Upper lobe of right lung (tissue), 1 donor: Measurements from ENCODE around the gene MCU. TPM values are rescaled to one million over a fixed set of nuclear protein-coding genes. Genes with fewer than 3 reads are reported as not detected.
"Not testable (repeated sequence)": the region's sequence is repeated elsewhere in the genome, so short reads cannot be mapped to it uniquely, and the experiment has no call there.

Experiments used
- ATAC-seq: fragments of 200-7000 bp; cut with Tn5 transposase; one replicate; pipeline ENCODE4 v1.9.1; 2020; ENCODE audit warnings: mild to moderate bottlenecking, moderate library complexity
- DNase-seq: peaks from one replicate; pipeline ENCODE4 v3.0.0-alpha.2; 2020
- H3K27ac ChIP-seq: fragments of 200-600 bp; one replicate; pipeline ENCODE4 v1.8.0; 2022
- H3K27me3 ChIP-seq: fragments of 200-600 bp; one replicate; pipeline ENCODE4 v1.8.0; 2022; ENCODE audit warnings: mild to moderate bottlenecking
- H3K36me3 ChIP-seq: fragments of 200-600 bp; one replicate; pipeline ENCODE4 v1.8.0; 2022
- H3K4me1 ChIP-seq: fragments of 200-600 bp; one replicate; pipeline ENCODE4 v1.8.0; 2022
- H3K4me3 ChIP-seq: fragments of 200-600 bp; one replicate; pipeline ENCODE4 v1.8.0; 2022; ENCODE audit warnings: mild to moderate bottlenecking
- H3K9me3 ChIP-seq: fragments of 200-600 bp; one replicate; pipeline ENCODE4 v1.8.0; 2022
- CTCF ChIP-seq: fragments of 200-600 bp; IDR thresholded peaks from one replicate; pipeline ENCODE4 v1.8.0; 2022; ENCODE audit warnings: antibody characterized with exemption
- intact Hi-C: fragments of 100-400 bp; cut with DNase I; formaldehyde crosslinking; loops from one replicate; pipeline ENCODE4 v1.11.0; 2022
- total RNA-seq: library from RNA; stranded (reverse); fragmentation: NEBNext Ultra II Directional; extraction: Animal tissue kit (Norgen Biotek cat#: 25700); gene quantifications from one replicate; pipeline ENCODE4 v1.2.1, GENCODE V29; 2021
- donor health status: DM: no; HTN: yes; CAD: no; lungs with severe emphysema.

Gene MCU
- total RNA-seq, 1 donor from 2014 or later = 31.1 TPM

- Histone ChIP-seq H3K4me1 (no peaks in the 10 kb centered on the region), H3K27me3 (no peaks in the 10 kb centered on the region), H3K36me3 (no peaks in the 10 kb centered on the region), H3K27ac (no peak overlapping the region), H3K9me3 (no peaks in the 10 kb centered on the region), H3K4me3 (no peak overlapping the region)
- DNase-seq (no peak), ATAC-seq (no peak)
- TF ChIP-seq CTCF = no peak
- intact Hi-C loops = no loop called here
Observed at GRCh38 chr10:72761498-72761897, 69.6 kb downstream of the MCU start.

- no peak for ATAC-seq
- Histone ChIP-seq H3K9me3 (no peaks in the 10 kb centered on the region), H3K36me3 (no peaks in the 10 kb centered on the region), H3K4me1 (no peaks in the 10 kb centered on the region), H3K27ac (no peak overlapping the region), H3K27me3 (no peaks in the 10 kb centered on the region), H3K4me3 (no peak overlapping the region)
- no peak for DNase-seq
- intact Hi-C loops = no loop called here
- no peak for TF ChIP-seq CTCF
Observed at GRCh38 chr10:72762042-72762441, 70.1 kb downstream of the MCU start.

- intact Hi-C loops = no loop called here
- ATAC-seq = no peak
- no peak overlapping the region for H3K27ac ChIP-seq
Observed at GRCh38 chr10:72763201-72763600, 71.3 kb downstream of the MCU start.

GRCh38 chr10:72764151-72764550 lies 72.2 kb downstream of the MCU start:
- intact Hi-C loops = no loop called here
- H3K4me1 ChIP-seq = no peaks in the 10 kb centered on the region
- H3K27me3 ChIP-seq = no peaks in the 10 kb centered on the region
- no peak for DNase-seq
- no peak for ATAC-seq
- no peak overlapping the region for H3K27ac ChIP-seq
- no peak for TF ChIP-seq CTCF
- H3K9me3 ChIP-seq = no peaks in the 10 kb centered on the region
- no peaks in the 10 kb centered on the region for H3K36me3 ChIP-seq
- no peak overlapping the region for H3K4me3 ChIP-seq

More at GRCh38 chr10:72763201-72763600, 71.3 kb downstream of the MCU start:
- Histone ChIP-seq H3K27me3 (no peaks in the 10 kb centered on the region), H3K4me3 (no peak overlapping the region), H3K36me3 (no peaks in the 10 kb centered on the region), H3K9me3 (no peaks in the 10 kb centered on the region), H3K4me1 (no peaks in the 10 kb centered on the region)
- no peak for DNase-seq
- no peak for TF ChIP-seq CTCF

- no peaks in the 10 kb centered on the region for H3K9me3 ChIP-seq
- no peak for TF ChIP-seq CTCF
- H3K4me3 ChIP-seq = no peak overlapping the region
- intact Hi-C loops = no loop called here
- H3K36me3 ChIP-seq = no peaks in the 10 kb centered on the region
- H3K27me3 ChIP-seq = no peaks in the 10 kb centered on the region
- no peak for ATAC-seq
- no peak for DNase-seq
- H3K4me1 ChIP-seq = no peaks in the 10 kb centered on the region
- no peak overlapping the region for H3K27ac ChIP-seq
Observed at GRCh38 chr10:72765051-72765745, 73.3 kb downstream of the MCU start.

GRCh38 chr10:72771195-72771594 lies 79.3 kb downstream of the MCU start:
- intact Hi-C loops, H3K9me3 ChIP-seq, ATAC-seq, H3K4me3 ChIP-seq, H3K27ac ChIP-seq, H3K4me1 ChIP-seq, H3K27me3 ChIP-seq, DNase-seq, H3K36me3 ChIP-seq: not testable (repeated sequence)
